HEK293 (cell line): Measurements from ENCODE around the gene NPTN.

ENCODE experiments used
- YY1 ChIP-seq: fragments of 450-650 bp; formaldehyde crosslinking; IDR thresholded peaks from 2 replicates; pipeline ENCODE4 v1.5.1; 2018; ENCODE audit warnings: missing biosample characterization, missing genetic modification characterization
- ZNF600 ChIP-seq: fragments of 450-650 bp; formaldehyde crosslinking; IDR thresholded peaks from 2 replicates; pipeline ENCODE4 v1.5.1; 2016; ENCODE audit warnings: missing biosample characterization, missing genetic modification characterization
- TF ChIP-seq, protein P1 (sequence below): fragments of 450-650 bp; formaldehyde crosslinking; IDR thresholded peaks from 2 replicates; pipeline ENCODE4 v1.5.1; 2016; ENCODE audit warnings: missing biosample characterization, missing genetic modification characterization
- TF ChIP-seq, protein P2 (sequence below): fragments of 450-650 bp; formaldehyde crosslinking; IDR thresholded peaks from 2 replicates; pipeline ENCODE4 v1.5.1; 2016; ENCODE audit warnings: missing biosample characterization, missing genetic modification characterization, low read depth

DNA sequence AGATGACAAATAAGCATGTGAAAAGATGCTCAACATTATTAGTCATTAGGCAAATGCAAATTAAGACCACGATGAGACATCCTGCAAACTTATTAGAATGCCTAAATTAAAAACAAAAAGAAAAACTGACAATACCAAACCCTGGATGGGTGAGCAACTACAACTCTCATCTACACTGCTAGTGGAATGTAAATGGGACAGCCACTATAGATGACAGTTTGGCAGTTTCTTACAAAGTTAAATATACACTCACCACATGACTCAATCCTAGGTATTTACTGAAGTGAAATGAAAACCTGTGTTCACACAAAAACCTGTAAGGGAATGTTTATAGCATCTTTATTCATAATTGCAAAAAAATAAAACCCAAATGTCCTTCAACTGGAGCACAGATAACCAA, 74.7 kb downstream of the NPTN start:
- TF ChIP-seq, protein P1, sequence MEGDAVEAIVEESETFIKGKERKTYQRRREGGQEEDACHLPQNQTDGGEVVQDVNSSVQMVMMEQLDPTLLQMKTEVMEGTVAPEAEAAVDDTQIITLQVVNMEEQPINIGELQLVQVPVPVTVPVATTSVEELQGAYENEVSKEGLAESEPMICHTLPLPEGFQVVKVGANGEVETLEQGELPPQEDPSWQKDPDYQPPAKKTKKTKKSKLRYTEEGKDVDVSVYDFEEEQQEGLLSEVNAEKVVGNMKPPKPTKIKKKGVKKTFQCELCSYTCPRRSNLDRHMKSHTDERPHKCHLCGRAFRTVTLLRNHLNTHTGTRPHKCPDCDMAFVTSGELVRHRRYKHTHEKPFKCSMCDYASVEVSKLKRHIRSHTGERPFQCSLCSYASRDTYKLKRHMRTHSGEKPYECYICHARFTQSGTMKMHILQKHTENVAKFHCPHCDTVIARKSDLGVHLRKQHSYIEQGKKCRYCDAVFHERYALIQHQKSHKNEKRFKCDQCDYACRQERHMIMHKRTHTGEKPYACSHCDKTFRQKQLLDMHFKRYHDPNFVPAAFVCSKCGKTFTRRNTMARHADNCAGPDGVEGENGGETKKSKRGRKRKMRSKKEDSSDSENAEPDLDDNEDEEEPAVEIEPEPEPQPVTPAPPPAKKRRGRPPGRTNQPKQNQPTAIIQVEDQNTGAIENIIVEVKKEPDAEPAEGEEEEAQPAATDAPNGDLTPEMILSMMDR (tag by site-specific recombination), result no peak
- TF ChIP-seq, protein P2, sequence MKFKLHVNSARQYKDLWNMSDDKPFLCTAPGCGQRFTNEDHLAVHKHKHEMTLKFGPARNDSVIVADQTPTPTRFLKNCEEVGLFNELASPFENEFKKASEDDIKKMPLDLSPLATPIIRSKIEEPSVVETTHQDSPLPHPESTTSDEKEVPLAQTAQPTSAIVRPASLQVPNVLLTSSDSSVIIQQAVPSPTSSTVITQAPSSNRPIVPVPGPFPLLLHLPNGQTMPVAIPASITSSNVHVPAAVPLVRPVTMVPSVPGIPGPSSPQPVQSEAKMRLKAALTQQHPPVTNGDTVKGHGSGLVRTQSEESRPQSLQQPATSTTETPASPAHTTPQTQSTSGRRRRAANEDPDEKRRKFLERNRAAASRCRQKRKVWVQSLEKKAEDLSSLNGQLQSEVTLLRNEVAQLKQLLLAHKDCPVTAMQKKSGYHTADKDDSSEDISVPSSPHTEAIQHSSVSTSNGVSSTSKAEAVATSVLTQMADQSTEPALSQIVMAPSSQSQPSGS, result no peak
- TF ChIP-seq YY1 (no peak), ZNF600 (tag by site-specific recombination) (no peak)
